T1000 (cell line): ENCODE measurements around the gene PDPN.

Experiments
- DNase-seq: peaks from one replicate; lab custom pipeline; 2025; ENCODE audit warnings: mixed read lengths; lab: John Stamatoyannopoulos, UW

PDPN gene

DNA sequence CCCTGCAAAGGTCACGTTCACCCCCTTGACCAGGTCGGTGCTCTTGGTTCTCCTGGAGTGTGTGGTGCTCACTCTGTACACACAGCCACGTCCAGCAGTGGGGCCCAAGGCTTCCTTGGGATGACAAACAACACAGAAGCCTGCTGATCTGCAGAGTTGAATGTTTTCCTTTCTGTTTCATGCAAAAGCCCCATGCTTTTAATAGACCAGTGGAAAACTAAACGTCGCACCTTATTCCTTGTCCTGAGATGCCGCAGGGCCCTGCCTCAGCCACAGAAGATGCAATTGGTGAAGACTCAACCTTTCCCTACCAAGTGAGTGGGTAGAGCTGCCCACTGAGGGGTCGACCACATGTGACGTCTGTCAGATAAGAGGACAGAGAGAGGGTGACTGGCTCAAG is 5.8 kb upstream of the PDPN start:
- DNase-seq: no peak

DNA sequence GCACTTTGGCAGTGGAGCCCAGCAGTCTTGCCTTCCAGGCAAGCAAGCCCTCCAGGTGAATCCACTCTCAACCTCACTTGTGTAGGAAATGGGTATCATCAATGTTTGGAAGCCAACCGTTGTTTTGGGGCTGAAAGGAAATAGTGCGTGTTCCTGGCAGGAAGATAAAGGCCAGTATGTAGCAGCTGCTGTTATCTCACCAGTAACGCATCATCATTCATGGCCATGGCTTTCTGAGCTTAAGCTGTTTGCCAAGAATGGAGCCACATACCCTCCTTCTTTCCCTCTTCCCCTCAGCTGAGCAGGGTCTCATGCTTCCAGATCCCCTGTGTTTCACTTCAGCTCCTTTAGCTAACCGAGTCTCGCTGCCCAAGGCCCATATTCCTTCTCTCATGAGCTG is 2.2 kb upstream of the PDPN start:
- DNase-seq: no peak

DNA sequence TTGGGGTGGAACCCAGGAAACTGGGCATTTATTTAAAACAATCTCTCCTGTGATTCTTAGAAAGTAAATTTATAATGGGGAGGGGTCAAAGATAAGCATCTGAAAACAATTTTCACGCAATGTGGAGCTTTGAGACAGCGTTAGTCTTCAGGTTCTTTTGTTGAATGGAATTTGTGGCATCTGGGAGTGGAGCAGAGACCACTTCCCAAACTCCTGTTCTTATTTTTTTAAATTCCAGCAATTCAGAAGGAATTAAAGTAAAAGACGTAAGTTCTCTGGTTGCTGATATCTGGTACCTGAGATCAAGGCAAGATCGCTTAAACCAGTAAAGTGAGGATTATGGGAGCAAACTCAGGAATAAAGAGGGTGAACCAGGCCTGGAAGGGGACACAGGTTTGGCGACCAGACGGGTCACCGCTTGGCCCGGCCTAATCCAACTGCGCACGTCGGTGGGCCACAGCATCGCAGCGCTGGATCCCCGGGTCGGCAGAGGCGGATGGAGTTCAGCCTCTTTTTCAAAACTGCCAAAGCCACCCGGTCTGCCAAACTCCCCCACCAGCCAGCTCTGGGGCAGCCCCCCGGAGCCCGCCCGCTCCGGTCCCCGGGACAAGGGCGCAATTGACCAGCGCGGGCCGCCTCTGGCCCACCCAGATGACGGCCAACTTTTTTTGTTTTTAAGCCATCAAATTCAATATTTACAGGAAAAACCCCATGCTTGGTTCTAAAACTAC is 754 bp upstream of the PDPN start:
- no peak for DNase-seq

- no peak for DNase-seq
Measured at GRCh38 chr1:13583966-13584791, 547 bp downstream of the PDPN start.

DNA sequence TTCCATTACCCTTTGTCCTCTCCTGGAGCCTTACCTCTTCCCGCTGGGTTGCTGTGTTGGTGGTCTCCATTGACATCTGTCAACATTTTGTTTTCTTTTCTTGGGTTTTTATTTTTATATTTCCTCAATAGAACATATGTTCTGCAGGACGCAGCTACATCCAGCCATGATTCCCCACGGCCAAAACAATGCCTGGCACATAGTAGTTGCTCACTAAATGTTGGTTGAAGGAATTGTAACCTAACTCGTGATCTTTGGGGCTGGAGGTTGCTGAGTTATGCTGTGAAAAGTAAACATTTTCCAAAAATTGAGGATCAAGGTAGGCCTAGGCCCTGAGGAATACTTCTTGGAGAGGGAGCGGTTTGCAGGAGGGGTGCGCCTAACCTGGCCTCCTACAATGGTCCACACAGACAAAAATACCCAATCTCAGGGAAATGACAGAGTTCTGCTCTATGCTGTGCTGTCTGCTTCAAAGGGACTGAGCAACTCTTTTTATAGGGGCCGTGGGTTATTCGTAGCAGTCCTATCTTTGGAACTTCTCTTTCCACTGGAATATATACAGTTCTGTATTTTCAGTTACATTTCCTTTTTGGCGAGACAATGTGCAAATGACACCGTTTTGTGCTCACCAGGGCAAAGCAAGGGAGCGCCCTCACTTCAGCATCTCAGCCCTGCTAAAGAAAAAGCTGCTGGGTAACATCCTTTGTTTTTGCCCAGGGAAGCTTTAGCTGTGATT is 1.4 kb downstream of the PDPN start:
- no peak for DNase-seq

DNA sequence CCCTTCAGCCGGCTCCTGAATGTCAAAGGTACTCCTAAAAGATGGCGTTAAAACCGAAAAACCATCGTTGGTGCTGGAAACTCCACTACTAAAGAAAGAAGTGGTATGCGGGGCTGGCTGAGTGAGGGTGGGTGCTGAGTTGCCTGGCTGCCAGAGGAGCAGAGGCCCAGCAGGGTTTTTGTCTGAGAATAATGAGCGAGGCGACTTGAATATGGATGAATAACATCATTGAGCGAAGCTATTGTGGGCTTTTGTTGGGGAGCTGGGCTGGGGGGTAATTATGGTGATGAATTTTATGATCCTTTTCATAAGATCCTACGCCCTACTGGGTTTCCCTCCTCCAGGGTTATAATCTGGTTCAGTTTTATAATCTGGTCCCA is 2.0 kb downstream of the PDPN start:
- no peak for DNase-seq

DNA sequence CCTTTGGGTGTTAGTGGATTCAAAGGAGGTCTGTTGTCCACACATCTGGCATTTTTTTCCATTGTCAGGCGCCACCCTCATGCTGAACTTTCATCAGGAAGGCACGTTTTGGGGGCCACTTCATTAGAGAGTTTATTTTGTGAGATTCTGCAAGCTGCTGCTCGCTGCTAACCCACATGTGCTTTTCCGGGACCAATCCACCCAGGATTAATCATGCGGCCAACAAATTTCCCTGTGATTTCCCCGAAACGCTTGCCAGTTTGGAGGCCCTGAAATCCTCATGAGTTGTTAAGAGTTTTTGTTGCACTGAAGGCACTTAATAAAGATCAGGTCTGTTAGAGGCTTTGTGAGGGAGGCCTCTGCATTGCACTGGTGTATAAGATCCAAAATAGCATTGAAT is 2.4 kb downstream of the PDPN start:
- no peak for DNase-seq

- DNase-seq: no peak
Measured at GRCh38 chr1:13587256-13588030, 3.8 kb downstream of the PDPN start.

DNA sequence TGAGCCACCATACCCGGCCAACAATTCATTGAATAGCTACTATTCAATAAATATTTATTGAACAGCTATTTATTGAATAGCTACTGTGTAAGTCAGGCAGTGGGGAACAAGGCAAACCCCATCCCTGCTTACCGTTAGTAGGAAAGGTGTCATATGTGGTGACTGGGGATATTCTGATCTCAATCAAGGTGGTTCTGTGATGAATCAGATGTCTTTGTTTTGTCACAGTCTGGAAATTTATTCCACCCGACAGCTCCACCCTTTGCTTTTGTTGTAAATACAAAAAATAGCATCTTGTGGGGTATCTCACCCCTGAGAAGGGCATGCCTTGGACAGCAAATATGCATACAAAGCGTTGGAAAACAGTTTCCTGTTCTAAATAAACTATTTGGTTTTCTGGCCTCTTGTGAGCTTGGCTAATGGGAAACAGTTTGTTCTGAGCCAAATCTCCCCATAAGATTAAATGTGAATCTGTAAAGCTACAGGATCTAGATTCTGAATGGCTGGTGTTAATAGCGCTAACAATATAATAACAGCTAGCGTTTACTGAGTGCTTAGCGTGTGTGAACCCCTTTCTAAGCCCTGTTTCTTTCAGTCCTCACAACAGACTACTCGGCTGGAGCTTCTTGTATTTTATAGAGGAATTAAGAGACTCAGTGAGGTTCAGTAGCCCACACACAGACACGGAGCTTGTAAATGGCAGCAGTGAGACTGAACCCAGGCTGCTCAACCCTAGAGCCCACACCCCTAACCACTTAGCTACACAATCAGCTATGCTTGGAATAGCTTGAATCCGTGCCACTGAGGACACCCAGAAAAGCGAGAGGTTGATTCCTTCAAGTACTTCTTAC is 5.5 kb downstream of the PDPN start:
- no peak for DNase-seq

GRCh38 chr1:13590486-13590885 is 6.9 kb downstream of the PDPN start:
- no peak for DNase-seq

GRCh38 chr1:13593511-13594131 is 10.0 kb downstream of the PDPN start:
- no peak for DNase-seq

DNA sequence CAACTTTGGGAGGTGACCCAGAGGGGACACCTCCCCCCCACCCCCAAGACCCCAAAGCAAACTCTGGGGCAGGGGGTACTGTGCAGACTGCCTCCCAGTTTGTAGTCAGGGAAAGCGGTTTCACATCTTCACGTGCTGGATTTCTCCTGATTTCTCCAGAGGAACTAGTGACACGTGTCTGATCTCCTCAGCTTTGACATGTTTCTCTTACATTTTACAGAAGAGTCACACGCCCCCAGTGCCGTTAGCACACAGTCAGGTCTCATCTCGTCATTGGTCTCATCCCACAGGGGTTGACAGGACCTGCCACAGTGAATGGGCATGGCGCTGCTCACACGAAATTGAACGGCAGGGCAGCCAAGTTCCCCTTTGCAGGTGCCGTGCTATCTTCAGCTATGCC is 11.8 kb downstream of the PDPN start:
- no peak for DNase-seq

GRCh38 chr1:13597166-13597565 is 13.5 kb downstream of the PDPN start:
- DNase-seq: no peak

- no peak for DNase-seq
Measured at GRCh38 chr1:13600762-13601453, 17.3 kb downstream of the PDPN start.

DNA sequence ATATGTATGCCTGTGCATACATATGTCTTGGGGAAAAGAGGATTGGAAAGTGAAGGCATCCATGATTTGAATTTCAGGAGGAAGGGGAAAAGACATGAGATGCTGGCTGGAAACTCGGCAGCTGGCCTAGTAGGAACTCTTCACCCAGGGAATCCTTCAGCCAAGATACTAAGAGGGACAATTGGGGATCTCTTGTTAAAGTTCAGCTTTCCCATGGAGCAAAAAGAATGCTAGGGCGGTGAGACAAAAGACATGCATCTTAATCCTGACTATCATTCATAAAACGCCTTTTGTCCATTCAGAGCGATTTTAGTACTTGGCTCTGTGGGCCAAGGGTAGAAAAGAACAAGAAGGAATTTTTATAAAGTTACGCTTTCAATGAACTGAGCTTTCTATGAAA is 20.5 kb downstream of the PDPN start:
- no peak for DNase-seq

- DNase-seq: no peak
Measured at GRCh38 chr1:13604721-13605120, 21.1 kb downstream of the PDPN start.

- no peak for DNase-seq
Measured at GRCh38 chr1:13605159-13605558, 21.5 kb downstream of the PDPN start.

DNA sequence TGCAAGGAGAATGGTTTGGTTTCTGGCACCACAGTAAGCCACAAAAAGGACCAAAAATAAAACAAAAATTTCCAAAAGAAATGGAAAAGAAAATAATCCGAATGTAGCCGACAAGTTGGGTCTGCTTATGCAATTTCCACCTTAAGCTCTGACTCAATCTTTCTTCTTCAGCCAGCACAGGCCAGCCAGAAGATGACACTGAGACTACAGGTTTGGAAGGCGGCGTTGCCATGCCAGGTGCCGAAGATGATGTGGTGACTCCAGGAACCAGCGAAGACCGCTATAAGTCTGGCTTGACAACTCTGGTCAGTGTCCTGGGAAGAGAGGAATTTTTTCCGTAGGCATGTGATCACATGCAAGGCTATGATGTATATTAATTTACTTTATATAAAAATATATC is 23.4 kb downstream of the PDPN start:
- no peak for DNase-seq

DNA sequence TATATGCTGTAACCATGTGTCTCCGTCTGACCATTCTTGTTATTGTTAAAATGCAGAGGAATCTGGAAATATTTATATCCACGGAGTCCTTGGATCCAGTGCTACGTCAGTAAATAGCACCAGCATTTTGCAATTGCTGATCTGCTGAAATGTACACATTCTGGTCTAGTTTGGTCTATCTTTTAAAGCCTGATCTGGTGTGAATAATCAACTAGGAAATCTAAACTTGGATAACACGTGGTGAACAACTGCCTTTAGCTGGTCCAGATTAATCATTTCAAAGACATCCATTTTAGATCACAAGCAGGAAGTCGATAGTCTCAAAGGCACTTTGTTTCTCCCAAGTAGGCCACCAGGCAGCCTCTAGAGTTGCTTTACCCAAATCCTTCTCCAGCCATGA is 32.6 kb downstream of the PDPN start:
- DNase-seq: no peak

- no peak for DNase-seq
Measured at GRCh38 chr1:13617108-13617507, 33.5 kb downstream of the PDPN start.
